H9 (cell line): ENCODE results near the gene DDOST. TPM values are rescaled to one million over a fixed set of nuclear protein-coding genes. Genes with fewer than 3 reads are reported as not detected.

Source experiments
- DNase-seq: peaks from one replicate; pipeline ENCODE4 v3.0.0-alpha.2; 2017
- H2AFZ ChIP-seq: one replicate; pipeline ENCODE4 v1.6.1; 2013; ENCODE audit warnings: mild to moderate bottlenecking, low read length, control low read depth, moderate library complexity
- H2AK5ac ChIP-seq: 2 replicates; pipeline ENCODE4 v1.6.1; 2013; ENCODE audit warnings: low read length, control low read depth, mixed read lengths; ENCODE audit not compliant: insufficient read length
- H2BK120ac ChIP-seq: one replicate; pipeline ENCODE4 v1.6.1; 2013; ENCODE audit warnings: low read depth, mild to moderate bottlenecking, low read length, control low read depth, inconsistent platforms; ENCODE audit not compliant: poor library complexity, severe bottlenecking
- H2BK12ac ChIP-seq: 2 replicates; pipeline ENCODE4 v1.6.1; 2013; ENCODE audit warnings: low read length, control low read depth, mixed read lengths, low read depth; ENCODE audit not compliant: insufficient read length
- H2BK15ac ChIP-seq: 2 replicates; pipeline ENCODE4 v1.6.1; 2013; ENCODE audit warnings: low read depth, low read length, control low read depth
- H2BK20ac ChIP-seq: one replicate; pipeline ENCODE4 v1.6.1; 2013; ENCODE audit warnings: low read depth, mild to moderate bottlenecking, low read length, control low read depth, inconsistent platforms; ENCODE audit not compliant: poor library complexity, severe bottlenecking
- H2BK5ac ChIP-seq: 2 replicates; pipeline ENCODE4 v1.6.1; 2013; ENCODE audit warnings: low read length, control low read depth, mixed read lengths; ENCODE audit not compliant: insufficient read length
- H3K14ac ChIP-seq: 2 replicates; pipeline ENCODE4 v1.6.1; 2013; ENCODE audit warnings: low read length, control low read depth; ENCODE audit not compliant: insufficient read depth
- H3K18ac ChIP-seq: 2 replicates; pipeline ENCODE4 v1.6.1; 2013; ENCODE audit warnings: low read depth, mild to moderate bottlenecking, mixed read lengths, low read length, control low read depth; ENCODE audit not compliant: insufficient read length
- H3K23ac ChIP-seq: 2 replicates; pipeline ENCODE4 v1.6.1; 2013; ENCODE audit warnings: low read length, control low read depth, mixed read lengths, low read depth; ENCODE audit not compliant: insufficient read length
- H3K23me2 ChIP-seq: 2 replicates; pipeline ENCODE4 v1.6.1; 2013; ENCODE audit warnings: low read depth, mild to moderate bottlenecking, mixed read lengths, low read length, control low read depth; ENCODE audit not compliant: insufficient read length, poor library complexity, severe bottlenecking
- H3K27ac ChIP-seq: 2 replicates; pipeline ENCODE4 v1.5.1; 2013; ENCODE audit warnings: low read length, control low read depth, mixed read lengths, low read depth; ENCODE audit not compliant: insufficient read length
- H3K27me3 ChIP-seq: 2 replicates; pipeline ENCODE4 v1.6.1; 2013; ENCODE audit warnings: low read length, control low read depth, inconsistent platforms; ENCODE audit not compliant: insufficient read depth
- H3K4ac ChIP-seq: 2 replicates; pipeline ENCODE4 v1.6.1; 2013; ENCODE audit warnings: low read depth, mild to moderate bottlenecking, control low read depth, inconsistent platforms, low read length, moderate library complexity
- H3K4me1 ChIP-seq: 2 replicates; pipeline ENCODE4 v1.6.1; 2013; ENCODE audit warnings: low read length, control low read depth, inconsistent platforms; ENCODE audit not compliant: insufficient read depth
- H3K4me2 ChIP-seq: 2 replicates; pipeline ENCODE4 v1.6.1; 2013; ENCODE audit warnings: low read length, control low read depth, mixed read lengths; ENCODE audit not compliant: insufficient read length, insufficient read depth
- H3K56ac ChIP-seq: 2 replicates; pipeline ENCODE4 v1.6.1; 2013; ENCODE audit warnings: low read depth, mild to moderate bottlenecking, mixed read lengths, low read length, control low read depth; ENCODE audit not compliant: insufficient read length
- H3K79me1 ChIP-seq: 2 replicates; pipeline ENCODE4 v1.6.1; 2013; ENCODE audit warnings: low read depth, mild to moderate bottlenecking, moderate library complexity, low read length, control low read depth, inconsistent platforms; ENCODE audit not compliant: insufficient read depth, poor library complexity, severe bottlenecking
- H3K79me2 ChIP-seq: 2 replicates; pipeline ENCODE4 v1.6.1; 2013; ENCODE audit warnings: low read length, control low read depth, inconsistent platforms; ENCODE audit not compliant: insufficient read depth
- H3K9ac ChIP-seq: 2 replicates; pipeline ENCODE4 v1.6.1; 2013; ENCODE audit warnings: low read length, control low read depth, mixed read lengths; ENCODE audit not compliant: insufficient read length; ENCODE audit errors: extremely low read depth
- H3K9me3 ChIP-seq: one replicate; pipeline ENCODE4 v1.6.1; 2013; ENCODE audit warnings: low read depth, low read length, inconsistent platforms; ENCODE audit not compliant: control insufficient read depth
- H3T11ph ChIP-seq: one replicate; pipeline ENCODE4 v1.6.1; 2013; ENCODE audit warnings: mild to moderate bottlenecking, low read length, control low read depth, inconsistent platforms
- H4K20me1 ChIP-seq: one replicate; pipeline ENCODE4 v1.6.1; 2013; ENCODE audit not compliant: control insufficient read depth, insufficient read length, insufficient read depth
- H4K5ac ChIP-seq: 2 replicates; pipeline ENCODE4 v1.6.1; 2013; ENCODE audit warnings: low read depth, mild to moderate bottlenecking, mixed read lengths, low read length, control low read depth; ENCODE audit not compliant: insufficient read length
- H4K8ac ChIP-seq: replicated peaks from 2 replicates; pipeline ENCODE4 v1.6.1; 2013; ENCODE audit warnings: low read length, control low read depth, mixed read lengths, low read depth; ENCODE audit not compliant: insufficient read length
- H4K91ac ChIP-seq: 2 replicates; pipeline ENCODE4 v1.6.1; 2013; ENCODE audit warnings: low read depth, mild to moderate bottlenecking, moderate library complexity, mixed read lengths, low read length, control low read depth; ENCODE audit not compliant: insufficient read length
- H3K27ac Mint-ChIP-seq, 3 experiments: 2 replicates in 2 of 3; 3 replicates in 1 of 3; pipeline ENCODE4 v1.8.0; 2020 to 2021; ENCODE audit warnings: mixed read lengths in 3 of 3, mild to moderate bottlenecking in 1 of 3, moderate library complexity in 1 of 3
- H3K27me3 Mint-ChIP-seq: 2 replicates; pipeline ENCODE4 v1.8.0; 2021; ENCODE audit warnings: low read depth, mild to moderate bottlenecking, moderate library complexity, mixed read lengths
- H3K36me3 Mint-ChIP-seq, 3 experiments: 2 replicates in 2 of 3; 3 replicates in 1 of 3; pipeline ENCODE4 v1.8.0; 2020 to 2021; ENCODE audit warnings: low read depth in 3 of 3, mixed read lengths in 3 of 3; ENCODE audit not compliant: insufficient read depth in 1 of 3
- H3K4me1 Mint-ChIP-seq, 2 experiments: 2 replicates each; pipeline ENCODE4 v1.8.0; 2020; ENCODE audit warnings: mixed read lengths in 2 of 2
- H3K4me3 Mint-ChIP-seq, 2 experiments: 2 replicates in 1 of 2; 3 replicates in 1 of 2; pipeline ENCODE4 v1.8.0; 2020 to 2021; ENCODE audit warnings: mild to moderate bottlenecking in 2 of 2, mixed read lengths in 2 of 2, moderate library complexity in 1 of 2
- H3K9me3 Mint-ChIP-seq, 2 experiments: 2 replicates in 1 of 2; 3 replicates in 1 of 2; pipeline ENCODE4 v1.8.0; 2020; ENCODE audit warnings: mild to moderate bottlenecking in 2 of 2, mixed read lengths in 2 of 2, moderate library complexity in 1 of 2
- CTCF ChIP-seq: fragments of 200-600 bp; sonication (generic); conservative IDR thresholded peaks from 3 replicates; pipeline ENCODE4 v1.8.0; 2021; ENCODE audit warnings: antibody characterized with exemption, mild to moderate bottlenecking
- WGBS: extraction: QIAGEN DNeasy Blood & Tissue Kit; methylation state at CpG from one replicate; pipeline ENCODE4 v1.1.7; 2013; ENCODE audit warnings: missing lambda C conversion rate, low lambda C conversion rate, mixed read lengths; ENCODE audit not compliant: insufficient read length; ENCODE audit errors: extremely low coverage; 5-methylcytosine and 5-hydroxymethylcytosine counted together
- total RNA-seq: library from RNA; stranded (reverse); gene quantifications from 2 replicates; pipeline ENCODE4 v1.2.1, GENCODE V29; 2021

The DDOST gene
- total RNA-seq, 1 experiment from 2014 or later, result 255 TPM

- Histone ChIP-seq H2AK5ac (no peak overlapping the region), H3K4me1 (no peaks in the 10 kb centered on the region), H3K79me2 (peaks cover 2% of the 10 kb centered on the region; the same call in 1 of the 2 replicates), H3K23ac (no peak overlapping the region), H3K4ac (no peak overlapping the region), H2BK15ac (no peak overlapping the region), H3K27ac (no peak overlapping the region), H2BK5ac (no peak overlapping the region), H3K23me2 (no peaks in the 10 kb centered on the region), H3K4me2 (no peak overlapping the region), H3K14ac (no peak overlapping the region), H4K8ac (no peak overlapping the region), H4K91ac (no peak overlapping the region), H2AFZ (no peak overlapping the region), H2BK20ac (no peak overlapping the region), H4K5ac (no peak overlapping the region), H3K9ac (no peak overlapping the region), H3K56ac (no peak overlapping the region), H2BK12ac (no peak overlapping the region), H3T11ph (no peak overlapping the region), H2BK120ac (no peak overlapping the region), H3K9me3 (no peaks in the 10 kb centered on the region), H3K18ac (no peak overlapping the region), H4K20me1 (no peaks in the 10 kb centered on the region), H3K27me3 (no peaks in the 10 kb centered on the region), H3K79me1 (no peaks in the 10 kb centered on the region)
- no peak for DNase-seq
- Mint-ChIP-seq H3K36me3 (no peaks in the 10 kb centered on the region; a peak in 1 of 7 replicates), H3K27me3 (peaks cover 2% of the 10 kb centered on the region), H3K9me3 (peaks cover 0 to 3% of the 10 kb centered on the region in 2 experiments; a peak in 2 of 5 replicates), H3K27ac (no peak overlapping the region), H3K4me1 (no peaks in the 10 kb centered on the region; a peak in 1 of 4 replicates), H3K4me3 (no peak overlapping the region; a peak in 1 of 5 replicates)
- no peak for TF ChIP-seq CTCF
- WGBS, result no CpG with 5 or more reads among the region's 4 CpGs
These were observed 58.2 kb downstream of the DDOST start for GRCh38 chr1:20602851-20603450.

Other genes with a start within 250 kb of the DDOST start
- gene CAMK2N1, start 175.2 kb downstream of the DDOST start, total RNA-seq, result 0.97 and 1.2 TPM in 2 replicates
- gene MUL1, start 153.2 kb downstream of the DDOST start, total RNA-seq, result 25.5 and 27.1 TPM in 2 replicates
- 0.20 and 0.22 TPM in 2 replicates for gene FAM43B, start 108.8 kb downstream of the DDOST start, total RNA-seq
- gene CDA, start 72.3 kb downstream of the DDOST start, total RNA-seq, result 6.5 and 7.0 TPM in 2 replicates
- 17.0 and 18.2 TPM in 2 replicates for gene PINK1, start 27.9 kb downstream of the DDOST start, total RNA-seq
- gene KIF17, start 56.6 kb upstream of the DDOST start, total RNA-seq, result 3.4 and 5.1 TPM in 2 replicates
- gene SH2D5, start 71.3 kb upstream of the DDOST start, total RNA-seq, result 7.2 and 8.7 TPM in 2 replicates
- gene HP1BP3, start 125.9 kb upstream of the DDOST start, total RNA-seq, result 127 TPM in 2 replicates